Measurements from ENCODE around the gene YPEL1.
"Not testable (repeated sequence)": the region's sequence is repeated elsewhere in the genome, so short reads cannot be mapped to it uniquely, and the experiment has no call there.

Gene YPEL1

DNA sequence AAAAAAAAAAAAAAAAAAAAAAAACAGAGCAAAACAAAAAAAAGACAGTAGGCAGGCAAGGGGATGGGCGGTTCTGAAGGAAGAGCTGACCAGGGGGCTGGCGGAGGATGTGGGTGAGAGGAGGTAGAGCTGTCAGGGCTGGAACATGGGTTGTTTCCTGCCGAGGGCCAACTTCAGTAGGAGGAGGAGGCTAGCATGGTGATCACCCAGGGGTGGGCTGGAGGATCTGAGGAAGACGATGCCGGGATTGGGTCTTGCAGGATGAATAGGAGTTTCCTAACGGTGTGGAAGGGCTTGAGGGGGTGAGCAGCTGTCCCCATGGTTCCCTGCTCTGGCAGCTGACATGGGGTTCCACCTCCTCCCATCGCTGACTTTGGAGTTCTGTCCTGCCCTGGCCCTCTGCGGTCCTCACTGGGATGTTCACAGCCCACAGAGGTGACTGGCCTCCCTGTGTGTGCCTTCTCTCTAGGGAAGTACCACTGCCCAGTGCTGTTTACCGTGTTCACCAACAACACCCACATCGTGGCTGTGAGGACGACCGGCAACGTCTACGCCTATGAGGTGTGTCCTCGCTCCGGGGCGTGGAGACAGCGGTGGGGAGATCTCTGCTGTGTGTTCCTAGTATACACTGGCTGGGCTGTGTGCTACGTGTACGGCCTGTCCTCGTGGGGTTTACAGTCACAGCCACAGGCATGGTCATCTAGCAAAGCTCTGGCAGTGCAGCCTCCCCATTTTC, 54.6 kb downstream of the YPEL1 start:
- no peaks in the 10 kb centered on the region for H3K4me1 Mint-ChIP-seq
- ATAC-seq (replicated peaks; ENCODE audit: extremely low read depth, poor library complexity, severe bottlenecking) (no peak), DNase-seq (ENCODE audit: low spot score in 2 of 2) (no peak)
- H3K36me3 Mint-ChIP-seq (ENCODE audit: insufficient read depth) = peaks cover 32% of the 10 kb centered on the region
- H3K27ac Mint-ChIP-seq (ENCODE audit: low read depth) = no peak overlapping the region
- no peaks in the 10 kb centered on the region for H3K27me3 Mint-ChIP-seq
- no peaks in the 10 kb centered on the region for H3K9me3 Mint-ChIP-seq
- no peak overlapping the region for H3K4me3 Mint-ChIP-seq

DNA sequence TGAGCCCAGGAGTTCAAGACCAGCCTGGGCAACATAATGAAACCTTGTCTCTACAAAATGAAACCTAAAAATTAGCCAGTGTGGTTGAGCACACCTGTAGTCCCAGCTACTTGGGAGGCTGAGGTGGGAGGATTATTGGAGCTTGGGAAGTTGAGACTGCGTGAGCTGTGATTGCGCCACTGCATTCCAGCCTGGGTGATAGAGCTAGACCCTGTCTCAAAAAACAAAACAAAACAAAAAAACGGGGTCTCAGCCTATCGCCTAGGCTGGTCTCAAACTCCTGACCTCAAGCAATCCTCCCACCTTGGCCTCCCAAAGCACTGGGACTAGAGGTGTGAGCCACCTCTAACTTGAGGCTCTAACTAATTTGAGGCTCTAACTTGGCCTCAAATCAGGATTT, 56.2 kb downstream of the YPEL1 start:
- Mint-ChIP-seq H3K27ac (ENCODE audit: low read depth) (no peak overlapping the region), H3K4me3 (no peak overlapping the region), H3K4me1 (no peaks in the 10 kb centered on the region), H3K9me3 (no peaks in the 10 kb centered on the region), H3K36me3 (ENCODE audit: insufficient read depth) (peaks cover 34% of the 10 kb centered on the region), H3K27me3 (no peaks in the 10 kb centered on the region)
- no peak for ATAC-seq (replicated peaks; ENCODE audit: extremely low read depth, poor library complexity, severe bottlenecking)
- no peak for DNase-seq (ENCODE audit: low spot score in 2 of 2)

DNA sequence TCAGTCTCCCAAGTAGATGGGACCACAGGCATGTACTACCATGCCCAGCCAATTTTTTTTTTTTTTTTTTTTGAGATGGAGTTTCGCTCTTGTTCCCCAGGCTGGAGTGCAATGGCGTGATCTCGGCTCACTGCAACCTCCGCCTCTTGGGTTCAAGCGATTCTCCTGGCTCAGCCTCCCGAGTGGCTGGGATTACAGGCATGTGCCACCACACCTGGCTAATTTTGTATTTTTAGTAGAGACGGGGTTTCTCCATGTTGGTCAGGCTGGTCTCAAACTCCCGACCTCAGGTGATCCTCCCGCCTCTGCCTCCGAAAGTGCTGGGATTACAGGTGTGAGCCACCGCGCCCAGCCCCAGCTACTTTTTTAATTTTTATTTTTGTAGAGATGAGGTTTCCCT, 56.8 kb downstream of the YPEL1 start:
- not testable (repeated sequence) for ATAC-seq (replicated peaks; ENCODE audit: extremely low read depth, poor library complexity, severe bottlenecking); H3K9me3 Mint-ChIP-seq; H3K27me3 Mint-ChIP-seq; H3K4me1 Mint-ChIP-seq; DNase-seq (ENCODE audit: low spot score in 2 of 2); H3K4me3 Mint-ChIP-seq
- Mint-ChIP-seq H3K27ac (ENCODE audit: low read depth) (peak overlapping the region; percentile 38), H3K36me3 (ENCODE audit: insufficient read depth) (peaks cover 29% of the 10 kb centered on the region)

DNA sequence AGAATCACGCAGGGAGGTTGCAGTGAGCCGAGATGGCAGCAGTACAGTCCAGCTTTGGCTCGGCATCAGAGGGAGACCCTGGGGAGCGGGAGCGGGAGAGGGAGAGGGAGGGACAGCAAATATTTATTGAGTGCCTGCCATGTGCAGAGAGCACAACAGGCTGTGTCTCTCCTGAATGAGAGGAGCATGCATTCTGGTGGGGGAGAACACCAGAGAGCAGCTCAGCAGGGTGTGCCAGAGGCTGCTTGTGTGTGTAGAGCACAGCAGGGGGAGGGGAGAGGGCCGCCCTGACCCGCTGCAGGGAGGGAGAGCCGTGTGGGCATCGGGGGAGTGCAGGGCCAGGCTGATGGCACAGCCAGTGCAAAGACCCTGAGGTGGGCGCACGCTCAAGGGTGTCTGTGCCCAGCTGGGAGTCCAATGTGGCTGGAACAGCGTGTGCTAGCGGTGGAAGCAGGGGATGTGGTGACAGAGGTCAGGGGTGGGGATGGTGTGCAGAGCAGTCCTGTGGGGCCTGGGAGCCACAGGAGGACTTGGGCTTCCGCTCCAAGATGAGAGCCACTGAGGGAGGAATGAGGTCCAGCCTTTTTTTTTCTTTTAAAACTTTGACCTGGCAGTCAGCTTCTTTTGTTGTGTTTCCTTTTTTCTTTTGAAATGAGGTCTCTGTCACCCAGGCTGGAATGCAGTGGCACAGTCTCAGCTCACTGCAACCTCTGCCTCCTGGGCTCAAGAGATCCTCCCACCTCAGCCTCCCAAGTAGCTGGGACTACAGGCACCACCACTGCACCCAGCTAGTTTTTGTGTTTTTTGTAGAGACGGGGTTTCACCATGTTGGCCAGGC, 57.8 kb downstream of the YPEL1 start:
- no peaks in the 10 kb centered on the region for H3K4me1 Mint-ChIP-seq
- H3K9me3 Mint-ChIP-seq = no peaks in the 10 kb centered on the region
- H3K36me3 Mint-ChIP-seq (ENCODE audit: insufficient read depth) = peaks cover 32% of the 10 kb centered on the region
- no peaks in the 10 kb centered on the region for H3K27me3 Mint-ChIP-seq
- H3K4me3 Mint-ChIP-seq = no peak overlapping the region
- ATAC-seq (replicated peaks; ENCODE audit: extremely low read depth, poor library complexity, severe bottlenecking) (no peak), DNase-seq (ENCODE audit: low spot score in 2 of 2) (no peak)
- H3K27ac Mint-ChIP-seq (ENCODE audit: low read depth) = peak overlapping the region; percentile 67

DNA sequence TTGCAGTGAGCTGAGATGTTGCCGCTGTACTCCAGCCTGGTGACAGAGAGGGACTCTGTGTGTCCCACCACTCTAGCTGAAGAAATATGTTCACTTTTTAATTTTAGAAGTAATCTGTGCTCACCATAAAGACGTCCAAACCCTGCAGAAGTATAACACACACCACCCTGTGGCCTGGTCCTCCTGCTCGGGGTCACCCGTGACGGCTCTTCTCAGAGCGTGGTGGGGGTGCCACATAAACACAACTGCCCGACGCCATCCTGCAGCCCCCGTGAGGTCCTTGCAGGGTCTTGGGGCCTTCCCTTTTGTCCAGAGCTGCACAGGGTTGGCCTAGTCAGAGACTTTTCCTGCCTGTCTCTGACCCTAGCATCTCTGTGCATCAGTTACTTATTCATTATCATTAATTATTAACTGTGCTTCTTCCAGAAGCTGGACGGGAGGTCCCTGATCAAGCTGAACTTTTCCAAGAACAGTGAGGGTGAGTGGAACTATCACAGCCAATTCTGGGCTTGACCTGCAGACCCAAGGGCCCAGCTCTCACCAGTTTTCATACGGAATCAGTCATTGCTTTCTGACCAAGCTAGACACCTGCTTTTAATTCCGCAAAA, 60.9 kb downstream of the YPEL1 start:
- H3K27ac Mint-ChIP-seq (ENCODE audit: low read depth) = no peak overlapping the region
- H3K9me3 Mint-ChIP-seq = no peaks in the 10 kb centered on the region
- no peak overlapping the region for H3K4me3 Mint-ChIP-seq
- H3K4me1 Mint-ChIP-seq = peaks cover 3% of the 10 kb centered on the region
- ATAC-seq (replicated peaks; ENCODE audit: extremely low read depth, poor library complexity, severe bottlenecking) (no peak), DNase-seq (ENCODE audit: low spot score in 2 of 2) (no peak)
- no peaks in the 10 kb centered on the region for H3K27me3 Mint-ChIP-seq
- peaks cover 44% of the 10 kb centered on the region for H3K36me3 Mint-ChIP-seq (ENCODE audit: insufficient read depth)

DNA sequence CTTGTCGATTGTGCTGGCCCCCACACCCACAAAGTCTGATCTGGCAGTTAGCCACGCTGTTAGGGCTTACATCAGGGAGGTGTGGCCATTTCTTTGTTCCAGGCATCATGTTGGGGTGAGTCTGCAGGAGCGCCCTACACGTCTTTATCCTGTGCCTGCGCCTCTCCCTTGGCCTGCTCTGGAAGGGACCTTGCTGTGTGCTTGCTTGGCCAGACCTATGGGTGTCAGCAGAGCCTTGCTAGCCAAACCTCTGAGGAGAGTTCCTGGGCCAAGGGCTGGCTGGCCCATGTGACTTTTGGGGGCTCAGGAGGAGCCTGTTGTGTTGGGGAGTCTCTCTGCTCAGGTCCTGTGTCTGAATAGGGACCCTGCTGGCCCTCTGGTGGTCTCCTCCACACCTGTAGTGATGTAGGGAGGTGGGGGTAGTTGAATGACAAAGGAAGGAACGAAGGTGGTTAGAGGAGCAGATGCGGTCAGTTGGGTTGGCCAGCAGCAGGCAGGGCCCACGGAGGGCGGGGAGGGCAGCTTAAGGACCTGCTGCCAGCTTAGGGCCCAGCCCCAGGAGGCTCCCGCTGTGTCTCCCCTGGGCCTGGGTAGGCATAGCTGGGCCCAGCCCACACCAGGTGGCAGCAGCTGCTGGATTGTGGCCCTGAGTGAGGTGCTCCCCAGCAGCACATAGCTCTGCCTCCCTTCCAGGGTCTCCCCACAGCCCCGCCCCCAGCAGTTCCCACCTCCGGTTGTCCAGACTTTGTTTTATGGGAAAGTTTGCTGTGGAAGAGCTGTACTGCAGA, 61.9 kb downstream of the YPEL1 start:
- Mint-ChIP-seq H3K4me3 (no peak overlapping the region), H3K36me3 (ENCODE audit: insufficient read depth) (peaks cover 44% of the 10 kb centered on the region), H3K9me3 (no peaks in the 10 kb centered on the region), H3K4me1 (peaks cover 9% of the 10 kb centered on the region), H3K27ac (ENCODE audit: low read depth) (peak overlapping the region; percentile 55), H3K27me3 (no peaks in the 10 kb centered on the region)
- DNase-seq (ENCODE audit: low spot score in 2 of 2) = no peak
- ATAC-seq (replicated peaks; ENCODE audit: extremely low read depth, poor library complexity, severe bottlenecking) = no peak

DNA sequence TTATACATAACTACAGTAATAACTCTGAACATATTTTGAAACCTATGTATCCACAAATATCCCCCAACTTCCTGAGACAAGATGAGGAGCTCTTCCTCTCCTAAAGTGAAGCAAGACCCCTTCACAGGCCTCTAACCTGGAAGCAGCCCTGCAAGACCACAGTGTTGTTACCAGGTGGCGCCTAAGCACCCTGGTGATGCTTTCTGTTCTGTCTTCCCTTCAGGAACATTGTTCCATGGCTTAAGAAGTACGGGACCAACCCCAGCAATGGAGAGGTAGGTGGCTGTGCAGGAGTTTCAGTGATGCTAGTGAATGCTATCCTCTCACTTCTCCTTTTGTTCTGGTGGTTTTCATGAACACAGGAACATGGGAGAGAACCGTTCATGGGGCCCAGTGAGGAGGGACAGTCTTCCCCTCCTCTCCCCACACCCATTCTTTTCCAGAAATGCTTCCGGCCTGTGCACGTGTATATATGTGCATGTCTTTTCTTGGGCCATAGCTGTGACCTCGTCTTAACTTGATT, 63.4 kb downstream of the YPEL1 start:
- no peak overlapping the region for H3K4me3 Mint-ChIP-seq
- no peak for ATAC-seq (replicated peaks; ENCODE audit: extremely low read depth, poor library complexity, severe bottlenecking)
- H3K27me3 Mint-ChIP-seq = no peaks in the 10 kb centered on the region
- DNase-seq (ENCODE audit: low spot score in 2 of 2) = no peak
- H3K9me3 Mint-ChIP-seq = no peaks in the 10 kb centered on the region
- H3K36me3 Mint-ChIP-seq (ENCODE audit: insufficient read depth) = peaks cover 40% of the 10 kb centered on the region
- peaks cover 19% of the 10 kb centered on the region for H3K4me1 Mint-ChIP-seq
- H3K27ac Mint-ChIP-seq (ENCODE audit: low read depth) = no peak overlapping the region

DNA sequence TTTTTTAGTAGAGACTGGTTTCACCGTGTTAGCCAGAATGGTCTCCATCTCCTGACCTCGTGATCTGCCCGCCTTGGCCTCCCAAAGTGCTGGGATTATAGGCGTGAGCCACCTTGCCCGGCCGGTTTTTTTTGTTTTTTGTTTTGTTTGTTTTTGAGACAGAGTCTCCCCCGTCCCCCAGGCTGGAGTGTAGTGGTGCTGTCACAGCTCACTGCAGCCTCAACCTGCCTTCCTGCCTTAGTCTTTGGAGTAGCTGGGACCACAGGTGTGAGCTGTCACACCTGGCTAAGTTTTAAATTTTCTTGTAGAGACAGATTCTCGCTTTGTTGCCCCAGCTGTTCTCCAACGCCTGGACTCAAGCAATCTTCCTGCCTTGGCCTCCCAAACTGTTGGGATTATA, 66.6 kb downstream of the YPEL1 start:
- peak overlapping the region; percentile 27 for H3K4me3 Mint-ChIP-seq
- DNase-seq (ENCODE audit: low spot score in 2 of 2) (no peak), ATAC-seq (replicated peaks; ENCODE audit: extremely low read depth, poor library complexity, severe bottlenecking) (no peak)
- H3K36me3 Mint-ChIP-seq (ENCODE audit: insufficient read depth) = peaks cover 34% of the 10 kb centered on the region
- H3K27ac Mint-ChIP-seq (ENCODE audit: low read depth) = peak overlapping the region; percentile 29
- H3K27me3 Mint-ChIP-seq = no peaks in the 10 kb centered on the region
- peaks cover 36% of the 10 kb centered on the region for H3K4me1 Mint-ChIP-seq
- H3K9me3 Mint-ChIP-seq = no peaks in the 10 kb centered on the region

DNA sequence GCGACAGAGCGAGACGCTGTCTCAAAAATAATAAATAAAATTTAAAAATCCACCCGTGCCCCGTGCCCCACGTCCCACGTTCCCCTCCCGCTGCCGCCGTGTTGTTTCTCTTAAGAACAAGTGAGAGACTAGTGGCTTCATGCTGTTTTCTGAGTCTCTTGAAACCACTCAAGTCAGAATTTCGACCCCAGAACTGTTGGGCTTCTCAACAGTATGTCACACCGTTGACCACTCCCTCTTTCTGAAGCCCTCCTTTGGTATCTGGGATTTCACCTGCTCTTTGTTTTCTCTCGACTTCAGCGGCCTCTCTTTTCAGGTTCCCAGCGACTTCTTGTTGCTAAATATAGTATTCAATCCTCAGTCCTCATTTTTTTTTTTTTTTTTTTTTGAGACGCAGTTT, 68.8 kb downstream of the YPEL1 start:
- ATAC-seq (replicated peaks; ENCODE audit: extremely low read depth, poor library complexity, severe bottlenecking) (no peak), DNase-seq (ENCODE audit: low spot score in 2 of 2) (no peak)
- peak overlapping the region; percentile 93 for H3K27ac Mint-ChIP-seq (ENCODE audit: low read depth)
- H3K4me1 Mint-ChIP-seq = peaks cover 36% of the 10 kb centered on the region
- peak overlapping the region; percentile 98 for H3K4me3 Mint-ChIP-seq
- H3K36me3 Mint-ChIP-seq (ENCODE audit: insufficient read depth) = peaks cover 22% of the 10 kb centered on the region
- no peaks in the 10 kb centered on the region for H3K27me3 Mint-ChIP-seq
- H3K9me3 Mint-ChIP-seq = no peaks in the 10 kb centered on the region

DNA sequence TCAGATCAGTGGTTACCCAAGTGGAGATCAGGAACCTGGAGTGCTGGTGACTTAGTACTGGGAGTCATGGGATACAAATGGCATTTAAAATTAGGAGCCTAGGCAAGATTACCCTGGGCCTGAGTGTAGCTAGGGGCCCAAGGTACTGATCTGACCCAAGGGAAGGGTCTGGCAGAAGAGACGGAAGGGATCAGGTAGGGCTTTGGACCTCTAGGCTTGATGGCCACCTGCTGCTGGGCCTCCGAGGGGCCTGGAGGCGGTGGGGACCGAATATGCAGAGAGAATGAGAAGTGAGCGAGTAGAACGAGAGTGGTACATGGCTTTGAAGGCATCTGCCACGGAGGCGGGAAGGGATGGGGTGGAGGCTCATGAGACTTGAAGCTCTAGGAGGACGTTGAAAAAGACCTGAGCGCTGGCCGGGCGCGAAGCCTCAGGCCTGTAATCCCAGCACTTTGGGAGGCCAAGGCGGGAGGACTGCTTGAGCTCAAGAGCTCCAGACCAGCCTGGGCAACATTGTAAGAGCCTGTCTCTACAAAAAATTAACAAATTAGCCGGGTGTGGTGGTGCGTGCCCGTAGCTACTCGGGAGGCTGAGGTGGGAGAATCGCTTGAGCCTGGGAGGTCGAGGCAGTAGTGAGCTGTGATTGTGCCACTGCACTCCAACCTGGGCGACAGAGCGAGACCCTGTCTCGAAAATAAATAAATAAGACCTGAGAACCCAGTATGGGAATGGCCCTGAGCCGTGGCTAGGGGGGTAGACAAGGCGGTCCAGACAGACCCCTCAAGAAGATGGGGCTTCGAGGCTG, 70.3 kb downstream of the YPEL1 start:
- DNase-seq (ENCODE audit: low spot score in 2 of 2) (no peak), ATAC-seq (replicated peaks; ENCODE audit: extremely low read depth, poor library complexity, severe bottlenecking) (no peak)
- peak overlapping the region; percentile 93 for H3K27ac Mint-ChIP-seq (ENCODE audit: low read depth)
- H3K36me3 Mint-ChIP-seq (ENCODE audit: insufficient read depth) = peaks cover 10% of the 10 kb centered on the region
- H3K27me3 Mint-ChIP-seq = no peaks in the 10 kb centered on the region
- no peaks in the 10 kb centered on the region for H3K9me3 Mint-ChIP-seq
- H3K4me3 Mint-ChIP-seq = peak overlapping the region; percentile 98
- H3K4me1 Mint-ChIP-seq = peaks cover 36% of the 10 kb centered on the region

DNA sequence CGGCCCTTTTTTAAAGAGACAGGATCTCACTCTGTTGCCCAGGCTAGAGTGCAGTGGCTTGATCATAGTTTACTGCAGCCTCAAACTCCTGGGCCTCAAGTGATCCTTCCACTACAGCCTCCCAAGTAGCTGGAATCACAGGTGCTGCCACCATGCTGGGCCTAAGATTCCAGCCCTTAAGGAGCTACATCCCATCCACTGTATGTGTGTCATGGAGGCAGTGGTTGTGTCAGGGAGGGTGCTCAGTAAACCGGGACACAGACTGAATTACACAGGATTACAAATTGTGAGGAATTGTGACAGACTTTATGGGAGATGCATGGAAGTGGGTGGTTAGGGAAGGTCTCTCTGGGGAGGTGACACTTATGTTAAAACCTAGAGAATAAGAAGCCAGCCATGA, 71.9 kb downstream of the YPEL1 start:
- Mint-ChIP-seq H3K27ac (ENCODE audit: low read depth) (no peak overlapping the region), H3K27me3 (no peaks in the 10 kb centered on the region), H3K4me1 (peaks cover 27% of the 10 kb centered on the region), H3K9me3 (no peaks in the 10 kb centered on the region), H3K4me3 (peak overlapping the region; percentile 12), H3K36me3 (ENCODE audit: insufficient read depth) (peaks cover 4% of the 10 kb centered on the region)
- DNase-seq (ENCODE audit: low spot score in 2 of 2) (no peak), ATAC-seq (replicated peaks; ENCODE audit: extremely low read depth, poor library complexity, severe bottlenecking) (no peak)
